Osteoblast (primary cell): ENCODE results near the gene AHCYL2. TPM values are rescaled to one million over a fixed set of nuclear protein-coding genes. Genes with fewer than 3 reads are reported as not detected.

Experiments
- DNase-seq: peaks from one replicate; pipeline ENCODE4 v3.0.0; 2011; ENCODE audit warnings: low spot score, mixed read lengths; ENCODE audit not compliant: insufficient read length; ENCODE audit errors: missing footprints
- H2AFZ ChIP-seq: 2 replicates; pipeline ENCODE4 v1.6.0; 2011; ENCODE audit warnings: mild to moderate bottlenecking, low read length
- H3K27ac ChIP-seq: 2 replicates; pipeline ENCODE4 v1.5.1; 2011; ENCODE audit warnings: mild to moderate bottlenecking, low read depth, low read length, moderate library complexity
- H3K27me3 ChIP-seq: 2 replicates; pipeline ENCODE4 v1.6.0; 2012; ENCODE audit warnings: mild to moderate bottlenecking, control low read depth, inconsistent platforms, low read length, moderate library complexity; ENCODE audit not compliant: insufficient read depth
- H3K36me3 ChIP-seq: 2 replicates; pipeline ENCODE4 v1.5.1; 2011; ENCODE audit warnings: mild to moderate bottlenecking, low read length, control low read depth, moderate library complexity; ENCODE audit not compliant: insufficient read depth
- H3K4me1 ChIP-seq: 2 replicates; pipeline ENCODE4 v1.5.1; 2011; ENCODE audit warnings: mild to moderate bottlenecking, low read length, control low read depth, moderate library complexity; ENCODE audit not compliant: insufficient read depth
- H3K4me2 ChIP-seq: 2 replicates; pipeline ENCODE4 v1.6.0; 2011; ENCODE audit warnings: mild to moderate bottlenecking, low read length; ENCODE audit not compliant: insufficient read depth
- H3K4me3 ChIP-seq: fragments of 200-600 bp; sonication (generic); 3 replicates; pipeline ENCODE4 v1.5.1; 2012; ENCODE audit warnings: mild to moderate bottlenecking, low read length, inconsistent platforms; ENCODE audit not compliant: insufficient read depth
- H3K79me2 ChIP-seq: 2 replicates; pipeline ENCODE4 v1.6.0; 2012; ENCODE audit warnings: mild to moderate bottlenecking, low read length, control low read depth, inconsistent platforms; ENCODE audit not compliant: insufficient read depth
- H3K9me3 ChIP-seq: 2 replicates; pipeline ENCODE4 v1.5.1; 2011; ENCODE audit warnings: low read depth, low read length, control low read depth
- H4K20me1 ChIP-seq: 2 replicates; pipeline ENCODE4 v1.6.0; 2012; ENCODE audit warnings: mild to moderate bottlenecking, low read length, control low read depth; ENCODE audit not compliant: insufficient read depth
- total RNA-seq: library from RNA; depleted of rRNA; stranded (reverse); fragments of >200 nt; gene quantifications from 2 replicates; pipeline ENCODE4 v1.2.3, GENCODE V29; 2012
- TF ChIP-seq, protein P1 (sequence below): IDR thresholded peaks from 2 replicates; pipeline ENCODE4 v1.5.1; 2011; ENCODE audit warnings: mild to moderate bottlenecking, low read depth, low read length, moderate library complexity; ENCODE audit errors: extremely low read depth

AHCYL2 gene
- total RNA-seq, 1 donor: 10.1 TPM

- Histone ChIP-seq H3K36me3 (peaks cover 13% of the 10 kb centered on the region), H3K4me1 (no peaks in the 10 kb centered on the region), H4K20me1 (no peaks in the 10 kb centered on the region), H3K27ac (no peak overlapping the region), H2AFZ (no peak overlapping the region), H3K4me3 (no peak overlapping the region), H3K9me3 (no peaks in the 10 kb centered on the region), H3K27me3 (no peaks in the 10 kb centered on the region), H3K4me2 (no peak overlapping the region), H3K79me2 (no peaks in the 10 kb centered on the region)
- peak; percentile 21 for DNase-seq
- TF ChIP-seq, protein P1, sequence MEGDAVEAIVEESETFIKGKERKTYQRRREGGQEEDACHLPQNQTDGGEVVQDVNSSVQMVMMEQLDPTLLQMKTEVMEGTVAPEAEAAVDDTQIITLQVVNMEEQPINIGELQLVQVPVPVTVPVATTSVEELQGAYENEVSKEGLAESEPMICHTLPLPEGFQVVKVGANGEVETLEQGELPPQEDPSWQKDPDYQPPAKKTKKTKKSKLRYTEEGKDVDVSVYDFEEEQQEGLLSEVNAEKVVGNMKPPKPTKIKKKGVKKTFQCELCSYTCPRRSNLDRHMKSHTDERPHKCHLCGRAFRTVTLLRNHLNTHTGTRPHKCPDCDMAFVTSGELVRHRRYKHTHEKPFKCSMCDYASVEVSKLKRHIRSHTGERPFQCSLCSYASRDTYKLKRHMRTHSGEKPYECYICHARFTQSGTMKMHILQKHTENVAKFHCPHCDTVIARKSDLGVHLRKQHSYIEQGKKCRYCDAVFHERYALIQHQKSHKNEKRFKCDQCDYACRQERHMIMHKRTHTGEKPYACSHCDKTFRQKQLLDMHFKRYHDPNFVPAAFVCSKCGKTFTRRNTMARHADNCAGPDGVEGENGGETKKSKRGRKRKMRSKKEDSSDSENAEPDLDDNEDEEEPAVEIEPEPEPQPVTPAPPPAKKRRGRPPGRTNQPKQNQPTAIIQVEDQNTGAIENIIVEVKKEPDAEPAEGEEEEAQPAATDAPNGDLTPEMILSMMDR: no peak
Measured at GRCh38 chr7:129453510-129454248, 228.8 kb downstream of the AHCYL2 start.

DNA sequence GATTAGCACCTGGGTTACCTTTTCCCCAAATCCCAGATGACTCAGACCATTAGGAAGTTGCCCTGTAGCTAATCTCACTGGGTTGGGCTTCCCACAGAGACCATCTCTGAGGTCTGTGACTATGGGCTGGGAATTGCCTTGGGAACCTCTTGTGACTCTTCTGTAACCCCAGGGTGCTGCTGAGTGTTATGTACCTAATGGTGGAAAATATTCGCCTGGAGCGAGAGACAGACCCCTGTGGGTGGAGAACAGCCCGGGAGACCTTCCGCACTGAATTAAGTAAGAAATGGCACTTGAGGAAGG lies 229.4 kb downstream of the AHCYL2 start:
- Histone ChIP-seq H4K20me1 (no peaks in the 10 kb centered on the region), H3K36me3 (peaks cover 17% of the 10 kb centered on the region), H2AFZ (no peak overlapping the region), H3K4me1 (no peaks in the 10 kb centered on the region), H3K27me3 (no peaks in the 10 kb centered on the region), H3K27ac (no peak overlapping the region), H3K4me3 (no peak overlapping the region), H3K9me3 (no peaks in the 10 kb centered on the region), H3K79me2 (no peaks in the 10 kb centered on the region), H3K4me2 (no peak overlapping the region)
- TF ChIP-seq, protein P1: no peak
- no peak for DNase-seq

DNA sequence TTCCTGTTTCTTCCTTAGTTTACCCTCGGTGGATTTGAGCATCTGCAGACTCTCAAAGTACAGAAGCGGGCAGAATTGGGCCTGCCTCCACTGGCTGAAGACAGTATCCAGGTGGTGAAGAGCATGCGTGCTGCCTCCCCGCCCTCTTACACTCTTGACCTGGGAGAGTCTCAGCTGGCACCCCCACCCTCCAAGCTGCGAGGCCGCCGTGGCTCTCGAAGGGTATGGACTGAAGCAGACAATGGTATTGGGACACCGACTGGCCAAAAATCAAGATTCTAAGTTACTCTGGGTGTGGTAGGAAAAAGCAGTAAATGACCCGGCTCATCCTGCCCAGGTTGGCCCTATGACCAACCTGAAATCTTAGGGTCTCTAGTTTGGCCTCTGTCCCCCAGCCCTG lies 231.6 kb downstream of the AHCYL2 start:
- Histone ChIP-seq H3K79me2 (no peaks in the 10 kb centered on the region), H3K4me3 (no peak overlapping the region), H3K4me2 (no peak overlapping the region), H3K27me3 (no peaks in the 10 kb centered on the region), H3K9me3 (no peaks in the 10 kb centered on the region), H3K36me3 (peaks cover 30% of the 10 kb centered on the region), H3K4me1 (no peaks in the 10 kb centered on the region), H2AFZ (no peak overlapping the region), H4K20me1 (no peaks in the 10 kb centered on the region), H3K27ac (no peak overlapping the region)
- DNase-seq: no peak
- TF ChIP-seq, protein P1: no peak

GRCh38 chr7:129457101-129457500 lies 232.3 kb downstream of the AHCYL2 start:
- Histone ChIP-seq H3K4me2 (no peak overlapping the region), H3K79me2 (no peaks in the 10 kb centered on the region), H3K4me3 (no peak overlapping the region), H3K27me3 (no peaks in the 10 kb centered on the region), H3K9me3 (no peaks in the 10 kb centered on the region), H3K4me1 (no peaks in the 10 kb centered on the region), H3K27ac (no peak overlapping the region), H4K20me1 (no peaks in the 10 kb centered on the region), H3K36me3 (peaks cover 30% of the 10 kb centered on the region), H2AFZ (no peak overlapping the region)
- DNase-seq: no peak
- TF ChIP-seq, protein P1: no peak
